Measurements from ENCODE around the gene ITPA.
A peak's percentile ranks its signal among the peaks of the same experiment; 100 is the strongest.
"Not testable (repeated sequence)": the region's sequence is repeated elsewhere in the genome, so short reads cannot be mapped to it uniquely, and the experiment has no call there.

ITPA gene

GRCh38 chr20:3173610-3174441 is 35.5 kb upstream of the ITPA start:
- peak; percentile 93 for DNase-seq

- no peak for DNase-seq
Measured at GRCh38 chr20:3174442-3175261, 34.6 kb upstream of the ITPA start.

- no peak for DNase-seq
Measured at GRCh38 chr20:3175270-3175669, 34.0 kb upstream of the ITPA start.

GRCh38 chr20:3177746-3178485 is 31.4 kb upstream of the ITPA start:
- no peak for DNase-seq

- DNase-seq, result no peak
Measured at GRCh38 chr20:3180319-3180718, 29.0 kb upstream of the ITPA start.

GRCh38 chr20:3181270-3181669 is 28.0 kb upstream of the ITPA start:
- no peak for DNase-seq

GRCh38 chr20:3182429-3182828 is 26.9 kb upstream of the ITPA start:
- DNase-seq, result not testable (repeated sequence)

GRCh38 chr20:3183896-3184612 is 25.2 kb upstream of the ITPA start:
- no peak for DNase-seq

- DNase-seq, result not testable (repeated sequence)
Measured at GRCh38 chr20:3187861-3188260, 21.4 kb upstream of the ITPA start.

- no peak for DNase-seq
Measured at GRCh38 chr20:3188823-3189413, 20.4 kb upstream of the ITPA start.

GRCh38 chr20:3189561-3190131 is 19.7 kb upstream of the ITPA start:
- DNase-seq, result no peak

- no peak for DNase-seq
Measured at GRCh38 chr20:3190681-3191111, 18.6 kb upstream of the ITPA start.

- no peak for DNase-seq
Measured at GRCh38 chr20:3192226-3193015, 16.9 kb upstream of the ITPA start.

- DNase-seq, result no peak
Measured at GRCh38 chr20:3193806-3194616, 15.3 kb upstream of the ITPA start.

- no peak for DNase-seq
Measured at GRCh38 chr20:3194617-3195280, 14.5 kb upstream of the ITPA start.

GRCh38 chr20:3195590-3196237 is 13.6 kb upstream of the ITPA start:
- DNase-seq, result no peak

GRCh38 chr20:3199206-3199605 is 10.1 kb upstream of the ITPA start:
- no peak for DNase-seq

- no peak for DNase-seq
Measured at GRCh38 chr20:3199976-3200755, 9.1 kb upstream of the ITPA start.

All from activated CD4-positive, alpha-beta T cell treated with anti-CD3 and anti-CD28 coated beads, Interleukin-2, amount 50 U/mL, for 1 hour (primary cell).